Endothelial cell of umbilical vein (primary cell): Measurements from ENCODE around the gene AP3M1. TPM values are rescaled to one million over a fixed set of nuclear protein-coding genes. Genes with fewer than 3 reads are reported as not detected.

ENCODE experiments used
- BruUV-seq: library from RNA; stranded (reverse); fragments of 400-500 nt; replicated peaks from 2 replicates; lab custom pipeline; 2021; lab: Mats Ljungman, UMichigan
- CTCF ChIA-PET: fragments of 300-600, 350-600 bp; sonication (Branson Sonifier 250); formaldehyde crosslinking; loops from one replicate; lab custom pipeline; 2021; ENCODE audit warnings: antibody characterized with exemption, inconsistent platforms; lab: Charles Lee
- POLR2A ChIA-PET: fragments of 300-600, 350-600 bp; sonication (Branson Sonifier 250); formaldehyde crosslinking; loops from one replicate; lab custom pipeline; 2021; ENCODE audit warnings: antibody characterized with exemption, inconsistent platforms; lab: Charles Lee
- DNase-seq: peaks from one replicate; pipeline ENCODE4 v3.0.0-alpha.2; 2011; ENCODE audit warnings: low read depth, low spot score
- FAIRE-seq: peaks from 2 replicates; lab custom pipeline; 2011; peaks lifted over from hg19 to GRCh38; lab: Jason Lieb, UNC
- H2AFZ ChIP-seq: 2 replicates; pipeline ENCODE4 v1.6.0; 2012; ENCODE audit warnings: low read depth, low read length, control low read depth, inconsistent platforms
- H3K27ac ChIP-seq: 2 replicates; pipeline ENCODE4 v1.5.1; 2011; ENCODE audit warnings: low read depth, mild to moderate bottlenecking, control low read depth, low read length, moderate library complexity; ENCODE audit not compliant: insufficient read depth
- H3K27me3 ChIP-seq, 2 experiments: 2 replicates each; pipeline versions ENCODE4 v1.6.0 to v1.6.1; 2011; ENCODE audit warnings: low read length in 2 of 2, mixed read lengths in 1 of 2; ENCODE audit not compliant: control insufficient read depth in 2 of 2, insufficient read depth in 2 of 2
- H3K36me3 ChIP-seq, 2 experiments: 2 replicates in 1 of 2; 3 replicates in 1 of 2; pipeline ENCODE4 v1.5.1; 2011; ENCODE audit warnings: low read length in 2 of 2, mild to moderate bottlenecking in 1 of 2, moderate library complexity in 1 of 2; ENCODE audit not compliant: control insufficient read depth in 2 of 2, insufficient read depth in 2 of 2; ENCODE audit errors: extremely low read depth in 1 of 2
- H3K4me1 ChIP-seq: 3 replicates; pipeline ENCODE4 v1.5.1; 2011; ENCODE audit warnings: mild to moderate bottlenecking, low read length; ENCODE audit not compliant: control insufficient read depth, insufficient read depth; ENCODE audit errors: extremely low read depth
- H3K4me2 ChIP-seq: 2 replicates; pipeline ENCODE4 v1.6.1; 2011; ENCODE audit warnings: low read length, control low read depth, mixed read lengths; ENCODE audit not compliant: insufficient read depth
- H3K4me3 ChIP-seq, 3 experiments: fragments of 200-600 bp in 1 of 3; sonication (generic), shearing (Covaris generic) in 1 of 3; replicated peaks in 1 of 3; 2 replicates each; pipeline ENCODE4 v1.5.1; 2011 to 2016; ENCODE audit warnings: control low read depth in 3 of 3, low read length in 3 of 3, mild to moderate bottlenecking in 2 of 3, inconsistent platforms in 1 of 3, low read depth in 1 of 3, moderate library complexity in 1 of 3; ENCODE audit not compliant: insufficient read depth in 1 of 3
- H3K79me2 ChIP-seq: 2 replicates; pipeline ENCODE4 v1.6.0; 2012; ENCODE audit warnings: low read length, inconsistent platforms; ENCODE audit not compliant: control insufficient read depth, insufficient read depth
- H3K9ac ChIP-seq: replicated peaks from 2 replicates; pipeline ENCODE3; 2011; ENCODE audit warnings: low read length, control low read depth; ENCODE audit not compliant: insufficient read depth; ENCODE audit errors: extremely low read depth
- H3K9me1 ChIP-seq: replicated peaks from 3 replicates; pipeline ENCODE4 v1.6.0; 2011; ENCODE audit warnings: mild to moderate bottlenecking, low read length; ENCODE audit not compliant: control insufficient read depth, insufficient read depth; ENCODE audit errors: extremely low read depth
- H3K9me3 ChIP-seq: replicated peaks from 2 replicates; pipeline ENCODE4 v1.5.1; 2012; ENCODE audit warnings: low read length, inconsistent platforms; ENCODE audit not compliant: control insufficient read depth, insufficient read depth
- H4K20me1 ChIP-seq: replicated peaks from 2 replicates; pipeline ENCODE3; 2011; ENCODE audit warnings: mild to moderate bottlenecking, low read length; ENCODE audit not compliant: control insufficient read depth, insufficient read depth; ENCODE audit errors: extremely low read depth
- EZH2 ChIP-seq: IDR thresholded peaks from 2 replicates; pipeline ENCODE4 v1.6.1; 2012; ENCODE audit warnings: borderline replicate concordance, low read depth, mild to moderate bottlenecking, moderate library complexity, low read length, inconsistent platforms; ENCODE audit not compliant: severe bottlenecking
- FOS ChIP-seq: IDR thresholded peaks from 2 replicates; pipeline ENCODE4 v1.6.1; 2011; ENCODE audit warnings: mild to moderate bottlenecking, low read length, moderate library complexity, borderline replicate concordance; ENCODE audit not compliant: insufficient read depth
- GATA2 ChIP-seq: IDR thresholded peaks from 2 replicates; pipeline ENCODE4 v1.7.0; 2011; ENCODE audit warnings: low read depth, mild to moderate bottlenecking, moderate library complexity, mixed read lengths, low read length; ENCODE audit not compliant: insufficient read length, insufficient read depth
- JUN ChIP-seq: IDR thresholded peaks from 2 replicates; pipeline ENCODE4 v1.6.1; 2011; ENCODE audit warnings: borderline replicate concordance, low read depth; ENCODE audit not compliant: insufficient read length, insufficient read depth
- MYC ChIP-seq: IDR thresholded peaks from one replicate; pipeline ENCODE4 v1.6.1; 2011; ENCODE audit warnings: mild to moderate bottlenecking, low read depth, low read length
- POLR2A ChIP-seq: IDR thresholded peaks from 2 replicates; pipeline ENCODE4 v1.6.1; 2012; ENCODE audit warnings: low read depth, mild to moderate bottlenecking, control low read depth, low read length
- POLR2AphosphoS5 ChIP-seq: IDR thresholded peaks from 2 replicates; pipeline ENCODE4 v1.6.1; 2012; ENCODE audit warnings: low read depth, mild to moderate bottlenecking, control low read depth, low read length, moderate library complexity; ENCODE audit not compliant: insufficient read depth
- dilution Hi-C: fragments of 300-500 bp; cut with MboI; formaldehyde crosslinking; loops from one replicate; pipeline ENCODE4 v1.15.0; 2019; ENCODE audit warnings: low sequenced_read_pairs; ENCODE audit not compliant: extremely low pct_ligation_motif_present
- intact Hi-C: fragments of 100-400 bp; cut with micrococcal nuclease; formaldehyde crosslinking; loops from one replicate; pipeline ENCODE4 v1.10.0; 2022
- polyA plus RNA-seq, 4 experiments: library from polyadenylated mRNA; depleted of rRNA in 3 of 4; stranded (reverse) in 3 of 4; unstranded in 1 of 4; fragments of >200 nt; gene quantifications; 2 replicates each; pipeline versions ENCODE4 v1.2.1 to v1.2.3, GENCODE V29; 2011 to 2012; ENCODE audit warnings: missing spikeins in 1 of 4
- total RNA-seq: library from RNA; stranded (reverse); gene quantifications from 2 replicates; pipeline ENCODE4 v1.2.3, GENCODE V29; 2021
- TF ChIP-seq, protein P1 (sequence below), 2 donors: IDR thresholded peaks; 1 replicate in 1 of 2; 2 replicates in 1 of 2; pipeline ENCODE4 v1.5.1; 2011; ENCODE audit warnings: low read length in 2 of 2, mild to moderate bottlenecking in 2 of 2, moderate library complexity in 2 of 2, control low read depth in 1 of 2, inconsistent platforms in 1 of 2, low read depth in 1 of 2; ENCODE audit not compliant: insufficient read depth in 1 of 2; ENCODE audit errors: extremely low read depth in 1 of 2
- TF ChIP-seq, protein P2 (sequence below): IDR thresholded peaks from 2 replicates; pipeline ENCODE4 v1.6.1; 2011; ENCODE audit not compliant: insufficient read depth, insufficient read length

AP3M1 gene
- total and polyA plus RNA-seq, 2 donors (not counting 3 experiments of a cell fraction or from before 2014, with no cell fraction given): 34.0 to 58.8 TPM

GRCh38 chr10:74190494-74190893 is 39.9 kb upstream of the AP3M1 start:
- no peak for FAIRE-seq
- CTCF ChIA-PET: interaction anchor here (1.1 to 2.2 kb wide), 4 partner anchors 12 to 44 kb away, joined by 4 to 9 read pairs (median 8); no protein-coding TSS in a partner anchor
- dilution Hi-C loops: no loop called here

More at GRCh38 chr10:74190494-74190893, 39.9 kb upstream of the AP3M1 start:
- H2AFZ ChIP-seq: peak overlapping the region; percentile 2
- H4K20me1 ChIP-seq: no peaks in the 10 kb centered on the region
- TF ChIP-seq MYC (no peak), POLR2AphosphoS5 (no peak), POLR2A (no peak), JUN (no peak), GATA2 (no peak), FOS (no peak), EZH2 (no peak)
- TF ChIP-seq, protein P1, sequence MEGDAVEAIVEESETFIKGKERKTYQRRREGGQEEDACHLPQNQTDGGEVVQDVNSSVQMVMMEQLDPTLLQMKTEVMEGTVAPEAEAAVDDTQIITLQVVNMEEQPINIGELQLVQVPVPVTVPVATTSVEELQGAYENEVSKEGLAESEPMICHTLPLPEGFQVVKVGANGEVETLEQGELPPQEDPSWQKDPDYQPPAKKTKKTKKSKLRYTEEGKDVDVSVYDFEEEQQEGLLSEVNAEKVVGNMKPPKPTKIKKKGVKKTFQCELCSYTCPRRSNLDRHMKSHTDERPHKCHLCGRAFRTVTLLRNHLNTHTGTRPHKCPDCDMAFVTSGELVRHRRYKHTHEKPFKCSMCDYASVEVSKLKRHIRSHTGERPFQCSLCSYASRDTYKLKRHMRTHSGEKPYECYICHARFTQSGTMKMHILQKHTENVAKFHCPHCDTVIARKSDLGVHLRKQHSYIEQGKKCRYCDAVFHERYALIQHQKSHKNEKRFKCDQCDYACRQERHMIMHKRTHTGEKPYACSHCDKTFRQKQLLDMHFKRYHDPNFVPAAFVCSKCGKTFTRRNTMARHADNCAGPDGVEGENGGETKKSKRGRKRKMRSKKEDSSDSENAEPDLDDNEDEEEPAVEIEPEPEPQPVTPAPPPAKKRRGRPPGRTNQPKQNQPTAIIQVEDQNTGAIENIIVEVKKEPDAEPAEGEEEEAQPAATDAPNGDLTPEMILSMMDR (IDR thresholded peaks at IDR 0.05; ENCODE audit: extremely low read depth in 1 of 2, insufficient read depth in 1 of 2, low read depth in 1 of 2, low read length in 2 of 2): no peak
- TF ChIP-seq, protein P2, sequence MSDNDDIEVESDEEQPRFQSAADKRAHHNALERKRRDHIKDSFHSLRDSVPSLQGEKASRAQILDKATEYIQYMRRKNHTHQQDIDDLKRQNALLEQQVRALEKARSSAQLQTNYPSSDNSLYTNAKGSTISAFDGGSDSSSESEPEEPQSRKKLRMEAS: no peak
- H3K4me1 ChIP-seq: peaks cover 13% of the 10 kb centered on the region
- H3K4me2 ChIP-seq: peak overlapping the region; percentile 46
- H3K27ac ChIP-seq: peak overlapping the region; percentile 25
- no peak overlapping the region for H3K9ac ChIP-seq
- POLR2A ChIA-PET: interaction anchor here (0.7 kb wide), 1 partner anchor 41 kb away, joined by 6 read pairs; no protein-coding TSS in a partner anchor
- DNase-seq: no peak
- no peaks in the 10 kb centered on the region for H3K9me1 ChIP-seq
- no peaks in the 10 kb centered on the region for H3K9me3 ChIP-seq
- no peaks in the 10 kb centered on the region for H3K27me3 ChIP-seq
- intact Hi-C loops: no loop called here
- BruUV-seq: no TSS peak
- no peak overlapping the region for H3K4me3 ChIP-seq
- H3K36me3 ChIP-seq: no peaks in the 10 kb centered on the region
- H3K79me2 ChIP-seq: peaks cover 86% of the 10 kb centered on the region
